HK-2 (cell line): ENCODE results near the gene FCRL6.

Experiments used
- DNase-seq: peaks from one replicate; pipeline ENCODE4 v3.0.0-alpha.2; 2018; ENCODE audit not compliant: unreplicated experiment

FCRL6 gene

DNA sequence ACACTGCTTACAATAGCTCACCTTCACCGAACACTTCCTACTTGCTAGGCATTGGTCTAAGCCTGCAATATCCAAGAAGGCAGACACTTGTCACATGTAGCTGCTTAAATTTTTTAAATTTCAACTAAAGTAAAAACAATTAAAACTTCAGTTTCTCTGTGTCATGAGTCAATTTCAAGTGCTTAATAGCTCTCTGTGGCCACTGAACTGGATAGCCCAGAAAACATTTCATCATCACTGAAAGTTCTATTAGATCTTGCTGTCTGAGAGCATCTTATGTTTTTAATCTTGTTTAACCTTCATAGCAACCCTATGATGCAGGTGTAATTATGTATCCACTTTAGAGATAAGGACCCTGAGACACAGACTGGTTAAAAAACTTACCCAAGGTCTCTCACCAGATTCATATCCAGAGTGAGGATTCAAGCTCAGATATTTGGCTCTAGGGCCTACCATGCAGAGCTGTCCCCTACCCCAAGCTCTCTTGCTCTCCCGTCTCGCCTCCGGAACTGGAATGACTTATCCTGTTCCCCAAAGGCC lies 2.6 kb upstream of the FCRL6 start:
- no peak for DNase-seq

DNA sequence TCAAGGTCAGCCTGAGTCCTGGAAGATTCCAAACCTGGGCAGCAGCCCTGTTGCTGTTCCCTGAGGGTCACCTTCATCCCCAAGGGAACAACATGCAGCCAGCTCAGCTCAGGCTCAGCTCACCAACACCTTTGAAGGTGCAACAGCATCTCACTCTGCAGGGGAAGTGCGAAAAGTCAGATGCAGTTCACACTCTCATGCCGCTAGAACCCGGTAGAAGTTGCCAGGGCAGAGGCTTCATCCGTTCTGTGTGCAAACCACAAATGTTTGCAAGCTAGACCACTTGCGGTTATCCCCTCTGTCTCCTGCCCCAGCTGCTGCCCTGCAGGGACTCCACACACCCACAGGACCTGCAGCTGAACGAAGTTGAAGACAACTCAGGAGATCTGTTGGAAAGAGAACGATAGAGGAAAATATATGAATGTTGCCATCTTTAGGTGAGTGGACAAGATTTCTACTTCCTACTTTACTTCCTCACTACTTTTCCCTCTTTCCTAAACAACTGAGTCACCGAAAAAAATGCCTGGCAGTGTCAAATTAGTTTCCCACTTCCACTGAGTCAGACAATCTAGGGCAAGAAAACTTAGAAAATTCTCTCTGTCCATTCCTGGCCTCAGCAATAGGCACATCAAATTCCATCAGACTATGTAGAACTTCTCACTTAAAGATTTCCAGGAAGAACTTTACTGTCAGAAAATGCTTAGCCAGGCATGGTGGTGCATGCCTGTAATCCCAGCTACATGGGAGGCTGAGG lies 1.8 kb upstream of the FCRL6 start:
- no peak for DNase-seq

DNA sequence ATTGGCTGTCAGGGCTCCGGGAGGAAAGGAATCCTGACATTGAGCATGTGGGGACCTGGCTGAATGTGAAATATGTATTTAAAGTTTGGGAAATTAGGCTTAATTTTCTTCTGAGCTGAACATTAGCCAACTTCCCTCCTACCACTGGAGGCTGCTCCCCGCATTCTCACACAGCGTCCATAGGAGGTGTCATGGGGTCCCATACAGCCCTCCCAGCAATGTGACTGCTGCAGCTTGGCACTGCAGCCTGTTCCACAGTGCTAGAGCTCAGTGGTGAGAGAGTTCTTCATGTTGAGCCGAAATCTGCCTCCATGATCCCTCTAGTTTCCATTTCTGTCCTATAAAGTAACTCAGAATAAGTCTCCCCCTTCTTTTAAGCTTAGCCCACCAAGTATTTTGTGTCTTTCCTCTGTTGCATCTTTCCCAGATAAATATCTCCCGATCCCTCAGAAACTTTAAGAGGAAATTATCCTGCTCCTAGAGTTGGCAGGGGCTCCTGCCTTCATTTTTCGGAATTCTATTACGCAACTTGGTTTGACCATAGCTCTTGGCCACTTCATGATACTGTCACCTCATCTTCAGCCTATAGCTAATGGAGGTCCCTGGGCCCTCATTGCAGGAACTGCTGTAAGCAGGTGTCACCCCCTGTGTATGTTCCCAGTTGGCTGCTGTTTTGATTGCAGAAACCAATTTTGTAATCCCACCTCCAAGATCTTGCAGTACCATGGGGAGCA lies 2.0 kb downstream of the FCRL6 start:
- no peak for DNase-seq

DNA sequence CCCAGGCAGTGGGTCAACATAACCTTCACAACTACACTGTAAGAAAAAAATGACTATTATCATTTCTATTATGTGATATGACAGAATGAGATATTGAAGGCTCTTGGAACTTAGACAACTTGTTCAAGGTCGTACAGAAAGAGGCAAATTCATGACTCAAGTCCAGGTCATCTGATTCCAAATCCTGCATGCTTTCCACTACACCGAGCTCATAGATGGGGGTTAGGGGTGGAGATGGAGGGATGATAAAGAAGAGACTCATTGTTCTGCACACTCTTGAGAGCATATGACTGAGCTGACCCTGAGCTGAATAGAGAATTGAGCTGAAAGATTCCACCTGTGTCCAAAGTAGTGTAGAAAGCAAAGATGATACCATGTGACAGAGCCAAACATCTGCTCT lies 2.8 kb downstream of the FCRL6 start:
- no peak for DNase-seq

DNA sequence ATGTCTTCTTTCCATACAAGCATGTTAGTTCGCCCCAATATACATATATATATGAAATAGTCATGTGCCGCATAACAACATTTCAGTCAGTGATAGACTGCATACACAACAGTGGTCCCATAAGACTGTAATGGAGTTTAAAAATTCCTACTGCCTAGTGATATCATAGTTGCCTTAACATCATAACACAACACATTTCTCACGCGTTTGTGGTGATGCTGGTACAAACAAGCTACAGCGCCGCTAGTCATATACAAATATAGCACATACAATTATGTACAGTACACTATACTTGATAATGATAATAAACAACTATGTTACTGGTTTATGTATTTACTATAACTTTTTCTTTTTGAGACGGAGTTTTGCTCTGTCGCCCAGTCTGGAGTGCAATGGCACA lies 13.8 kb downstream of the FCRL6 start:
- DNase-seq, result no peak

DNA sequence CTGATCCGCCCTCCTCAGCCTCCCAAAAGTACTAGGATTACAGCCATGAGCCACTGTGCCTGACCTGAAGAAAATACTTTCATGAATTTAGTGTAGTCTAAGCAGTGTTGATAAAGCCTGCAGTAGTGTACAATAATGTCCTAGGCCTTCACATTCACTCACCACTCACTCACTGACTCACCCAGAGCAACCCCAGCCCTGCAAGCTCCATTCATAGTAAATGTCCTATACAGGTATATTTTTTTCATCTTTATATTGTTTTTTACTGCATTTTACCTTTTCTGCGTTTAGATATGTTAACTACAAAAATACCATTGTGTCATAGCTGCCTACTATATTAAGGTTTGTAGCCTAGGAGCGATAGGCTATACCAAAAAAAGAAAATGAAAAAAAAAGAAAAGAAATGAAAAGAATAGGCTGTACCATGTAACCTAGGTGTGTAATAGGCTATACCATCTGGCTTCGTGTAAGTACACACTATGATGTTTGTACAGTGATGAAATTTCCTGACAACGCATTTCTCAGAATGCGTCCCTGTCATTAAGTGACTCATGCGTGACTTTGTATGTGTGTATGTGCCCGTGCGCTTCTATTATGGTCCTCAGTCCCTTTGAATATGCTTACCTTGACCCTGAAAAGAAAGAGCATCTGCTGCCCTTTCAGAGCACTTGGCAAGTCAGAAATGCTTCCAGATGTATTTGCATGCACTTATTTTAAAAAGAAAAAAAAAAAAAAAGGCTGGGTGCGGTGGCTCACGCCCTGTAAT lies 15.3 kb downstream of the FCRL6 start:
- no peak for DNase-seq

DNA sequence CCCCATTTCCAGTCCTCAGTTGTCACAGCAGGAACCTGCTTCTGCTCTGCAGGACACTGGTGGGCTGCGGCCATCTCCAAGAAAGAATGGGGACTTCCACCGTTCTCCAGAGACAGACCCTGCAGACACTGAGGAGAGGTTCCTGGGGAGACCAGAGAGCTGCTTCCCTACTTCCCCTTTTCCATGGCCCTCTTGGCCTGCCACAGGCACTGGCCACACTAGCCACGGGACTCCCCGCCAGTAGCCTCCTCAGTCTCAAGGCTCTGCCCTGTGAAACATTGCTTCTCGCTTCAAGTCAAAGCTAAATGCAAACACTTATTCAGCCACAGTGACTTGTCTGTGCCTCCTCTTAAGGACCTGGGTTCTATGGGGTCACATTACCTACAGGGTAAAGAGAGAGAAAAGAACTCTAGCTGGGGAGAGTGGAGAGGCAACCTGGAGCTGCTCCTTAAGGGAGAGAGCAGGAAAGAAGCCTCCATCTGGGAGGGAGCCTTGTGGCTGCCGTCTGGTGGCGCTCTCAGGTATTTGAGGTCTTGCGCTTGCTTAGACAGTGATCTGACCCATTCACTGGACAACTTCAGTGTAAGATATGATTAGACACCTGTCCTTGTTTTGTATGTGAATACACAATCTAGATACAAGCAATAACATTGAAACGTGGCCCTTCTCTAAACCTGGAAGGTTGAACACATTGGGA lies 19.2 kb downstream of the FCRL6 start:
- DNase-seq, result no peak

DNA sequence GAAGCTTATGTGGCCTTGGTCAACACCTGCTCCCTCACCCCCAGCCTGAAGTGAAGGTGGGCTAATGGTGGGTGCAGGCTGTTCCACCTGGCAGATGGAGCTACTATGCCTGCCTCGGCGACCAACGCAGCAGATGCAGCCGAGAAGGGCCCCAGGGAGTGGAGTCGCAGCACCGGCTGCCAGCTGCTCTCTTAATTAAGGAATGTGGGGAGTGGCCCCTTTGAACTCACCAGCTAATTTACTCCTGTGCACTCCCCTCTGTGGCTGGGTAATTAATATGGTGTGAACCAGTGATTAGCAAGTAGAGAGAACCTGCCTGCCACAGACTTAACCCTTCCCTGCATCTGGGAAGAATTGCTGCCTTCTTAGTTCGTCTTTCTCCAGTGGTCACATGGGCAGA lies 21.2 kb downstream of the FCRL6 start:
- no peak for DNase-seq

DNA sequence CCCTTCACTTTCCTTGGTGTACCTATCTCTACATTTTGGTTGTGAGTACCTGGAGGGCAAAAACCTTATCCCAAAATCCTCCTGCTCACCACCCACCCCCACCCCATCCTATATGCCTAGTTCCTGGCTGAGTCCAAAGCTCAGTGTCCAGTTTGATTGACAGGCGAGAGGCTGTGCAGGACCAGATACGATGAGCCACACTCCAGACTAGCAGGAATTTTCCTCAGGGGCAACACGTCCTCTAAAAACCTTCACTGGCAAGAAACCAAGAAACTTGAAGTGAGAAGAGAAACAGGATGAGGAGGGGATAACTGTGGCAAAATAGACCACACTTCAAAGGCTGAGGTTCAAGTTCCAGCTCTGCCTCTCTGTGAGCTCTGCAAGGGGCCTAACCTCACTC lies 23.4 kb downstream of the FCRL6 start:
- no peak for DNase-seq

DNA sequence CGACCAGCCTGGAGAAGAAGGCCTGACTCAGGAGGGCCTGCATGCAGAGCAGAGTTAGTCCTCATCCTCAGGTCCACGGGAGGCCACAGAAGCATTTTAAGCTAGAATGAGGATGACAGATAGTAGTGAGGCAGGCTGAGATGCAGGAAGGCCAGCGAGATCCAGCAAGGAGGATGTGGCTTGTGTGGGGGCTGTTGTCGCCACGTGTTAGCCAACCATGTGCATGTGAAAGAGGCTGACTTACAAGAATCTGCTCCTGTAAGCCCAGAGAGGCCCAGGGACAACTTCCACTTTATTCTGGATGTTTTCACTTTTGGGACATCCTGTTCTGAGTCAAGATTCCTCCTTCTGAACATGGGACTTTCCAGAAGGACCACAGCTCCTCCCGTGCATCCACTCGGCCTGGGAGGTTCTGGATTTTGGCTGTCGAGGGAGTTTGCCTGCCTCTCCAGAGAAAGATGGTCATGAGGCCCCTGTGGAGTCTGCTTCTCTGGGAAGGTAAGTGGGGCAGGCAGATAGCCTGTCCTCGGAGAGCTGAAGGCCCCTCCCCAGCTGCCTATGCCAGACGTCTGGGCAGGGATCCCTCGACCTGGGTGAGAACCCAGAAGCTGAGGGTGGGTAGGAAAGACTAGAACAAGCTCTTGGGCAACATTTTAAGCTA lies 24.4 kb downstream of the FCRL6 start, which contains the start of gene SLAMF8:
Gene SLAMF8, plus strand, starts transcription at position 433 of the 661 bp plus-strand sequence. Its CDS starts 26 bp downstream, at position 459.
- DNase-seq, result no peak

DNA sequence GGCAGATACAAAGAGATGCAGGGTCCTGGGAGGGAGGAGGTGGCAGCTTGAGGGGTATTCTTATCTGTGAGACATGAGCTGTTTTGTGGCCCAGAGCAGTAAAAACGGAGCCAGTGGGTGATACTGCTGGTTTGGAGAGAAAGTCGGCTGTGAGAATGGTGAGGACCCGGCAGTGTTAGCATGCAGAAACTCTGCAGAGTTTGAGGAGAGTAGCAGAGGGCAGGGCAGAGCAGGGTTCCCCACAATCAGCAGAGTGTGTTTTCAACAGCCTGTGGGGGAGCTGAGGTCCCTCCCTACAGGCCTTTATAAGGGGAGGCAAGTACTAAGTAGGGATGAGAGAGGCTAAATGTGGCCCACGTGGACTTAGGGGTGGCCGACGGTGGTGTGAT lies 24.9 kb downstream of the FCRL6 start:
- DNase-seq, result no peak

DNA sequence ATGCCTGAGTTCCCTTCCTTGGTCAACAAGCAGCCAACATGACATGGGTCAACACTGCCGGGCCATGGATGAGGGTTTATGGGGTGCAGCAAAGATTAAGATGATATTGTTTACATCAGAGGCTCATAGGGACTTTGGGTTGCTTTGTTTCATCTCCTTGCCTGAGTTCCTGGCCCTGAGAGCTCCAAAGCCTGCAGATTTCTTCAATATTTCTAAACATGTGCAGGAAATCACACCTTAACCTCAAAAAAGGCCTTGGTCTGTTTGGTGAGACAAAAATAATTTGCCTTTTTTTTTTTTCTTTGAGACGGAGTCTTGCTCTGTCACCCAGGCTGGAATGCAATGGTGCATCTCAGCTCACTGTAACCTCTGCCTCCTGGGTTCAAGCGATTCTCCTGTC lies 25.4 kb downstream of the FCRL6 start:
- DNase-seq, result no peak

DNA sequence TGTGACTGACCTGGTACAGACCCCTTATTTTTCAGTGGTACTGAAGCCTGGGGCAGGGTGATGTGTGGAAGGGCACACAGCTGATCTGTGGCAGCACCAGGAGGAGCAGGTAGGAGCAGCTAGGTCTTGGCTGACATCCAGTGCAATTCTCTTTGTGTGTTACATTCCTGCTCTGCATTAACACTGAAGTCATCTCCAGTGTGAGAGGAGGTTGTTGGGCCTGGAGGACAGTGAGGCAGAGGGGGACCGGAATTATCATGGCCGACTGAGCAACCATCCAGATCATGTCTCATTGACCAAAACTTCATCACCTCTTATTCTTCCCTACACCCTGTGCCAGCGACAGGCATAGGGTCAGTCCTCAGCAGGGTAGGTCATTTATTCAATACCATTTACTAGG lies 26.0 kb downstream of the FCRL6 start:
- no peak for DNase-seq

DNA sequence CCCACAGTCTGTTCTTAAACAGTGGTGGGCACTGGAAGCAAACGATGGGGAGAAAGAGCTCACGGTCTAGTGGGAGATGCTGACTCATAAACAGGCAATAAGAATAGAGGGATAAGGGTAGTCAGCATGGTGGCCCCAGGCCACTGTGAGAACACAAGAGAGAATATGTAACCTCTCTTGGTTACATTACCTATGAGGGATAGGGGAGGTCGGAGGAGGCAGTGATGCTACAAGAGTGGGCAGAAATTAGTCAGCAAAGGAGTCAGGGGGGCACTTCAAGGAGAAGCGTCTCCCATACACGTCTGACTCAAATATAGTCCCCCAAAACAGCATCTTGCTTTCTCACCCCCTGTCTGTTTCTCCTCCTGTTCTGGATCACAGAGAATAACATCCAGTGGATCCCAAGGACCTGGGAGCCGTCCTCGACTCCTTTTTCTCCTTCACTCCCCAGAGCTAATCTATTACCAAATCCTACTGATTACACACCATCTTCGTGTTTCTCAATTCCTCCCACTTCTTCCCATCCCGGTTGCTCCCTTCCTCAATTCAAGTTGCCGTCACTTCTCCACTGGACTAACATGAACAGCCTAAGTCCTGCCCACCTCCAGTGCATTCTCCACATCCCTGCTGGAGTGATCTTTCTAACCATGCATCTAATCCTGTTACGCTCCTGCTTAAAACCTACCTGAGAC lies 26.6 kb downstream of the FCRL6 start:
- DNase-seq, result no peak

DNA sequence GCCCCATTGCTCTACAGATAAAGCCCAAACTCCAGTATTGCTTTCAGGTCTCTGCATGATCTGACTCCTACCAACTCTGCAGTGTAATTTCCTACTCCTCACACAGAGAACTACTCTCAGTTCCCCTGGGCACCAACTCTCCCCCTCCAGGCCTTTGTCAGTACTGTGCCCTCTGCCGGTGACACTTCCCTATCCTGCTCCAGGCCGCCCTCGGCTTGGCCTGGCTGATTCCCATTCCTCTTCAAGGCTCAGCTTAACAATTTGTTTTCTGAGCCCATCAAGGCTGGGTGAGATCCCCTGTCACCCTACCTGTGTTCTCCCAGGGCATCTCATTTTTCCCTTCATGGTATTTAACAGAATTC lies 27.1 kb downstream of the FCRL6 start:
- no peak for DNase-seq

DNA sequence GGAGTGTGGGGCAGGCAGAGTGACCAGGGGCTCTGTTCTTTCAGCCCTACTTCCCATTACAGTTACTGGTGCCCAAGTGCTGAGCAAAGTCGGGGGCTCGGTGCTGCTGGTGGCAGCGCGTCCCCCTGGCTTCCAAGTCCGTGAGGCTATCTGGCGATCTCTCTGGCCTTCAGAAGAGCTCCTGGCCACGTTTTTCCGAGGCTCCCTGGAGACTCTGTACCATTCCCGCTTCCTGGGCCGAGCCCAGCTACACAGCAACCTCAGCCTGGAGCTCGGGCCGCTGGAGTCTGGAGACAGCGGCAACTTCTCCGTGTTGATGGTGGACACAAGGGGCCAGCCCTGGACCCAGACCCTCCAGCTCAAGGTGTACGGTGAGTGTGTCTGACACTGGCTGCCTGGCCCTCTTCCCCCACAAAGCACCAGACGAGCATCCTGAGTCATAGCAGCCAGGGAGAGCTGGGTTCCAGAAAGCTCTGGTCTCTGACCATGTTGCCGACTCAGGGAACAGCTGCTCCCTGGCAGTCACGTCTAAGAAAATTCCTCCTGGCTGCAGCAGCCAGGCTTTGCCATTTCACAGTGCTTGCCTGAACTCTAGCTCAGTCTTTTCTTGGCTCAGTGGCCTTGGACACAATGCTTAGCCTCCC lies 27.8 kb downstream of the FCRL6 start:
- no peak for DNase-seq

DNA sequence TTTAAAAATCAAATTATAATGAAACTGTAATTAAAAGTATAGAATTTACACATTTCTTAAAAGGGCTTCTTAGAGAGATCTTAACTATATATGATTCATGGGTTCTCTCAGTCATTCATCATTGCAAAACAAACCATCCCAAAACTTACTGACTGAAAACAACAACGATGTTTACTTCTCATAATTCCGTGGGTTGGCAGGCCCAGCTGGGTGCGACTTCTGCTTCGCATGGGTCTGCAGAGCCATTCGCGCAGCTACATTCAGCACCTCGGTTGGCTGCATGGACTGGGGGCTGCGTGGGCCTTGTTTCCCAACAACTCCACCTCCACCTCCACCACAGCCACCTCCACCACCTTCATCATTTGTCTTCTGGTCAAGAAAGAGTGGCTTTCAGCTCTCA lies 28.6 kb downstream of the FCRL6 start:
- DNase-seq, result no peak

DNA sequence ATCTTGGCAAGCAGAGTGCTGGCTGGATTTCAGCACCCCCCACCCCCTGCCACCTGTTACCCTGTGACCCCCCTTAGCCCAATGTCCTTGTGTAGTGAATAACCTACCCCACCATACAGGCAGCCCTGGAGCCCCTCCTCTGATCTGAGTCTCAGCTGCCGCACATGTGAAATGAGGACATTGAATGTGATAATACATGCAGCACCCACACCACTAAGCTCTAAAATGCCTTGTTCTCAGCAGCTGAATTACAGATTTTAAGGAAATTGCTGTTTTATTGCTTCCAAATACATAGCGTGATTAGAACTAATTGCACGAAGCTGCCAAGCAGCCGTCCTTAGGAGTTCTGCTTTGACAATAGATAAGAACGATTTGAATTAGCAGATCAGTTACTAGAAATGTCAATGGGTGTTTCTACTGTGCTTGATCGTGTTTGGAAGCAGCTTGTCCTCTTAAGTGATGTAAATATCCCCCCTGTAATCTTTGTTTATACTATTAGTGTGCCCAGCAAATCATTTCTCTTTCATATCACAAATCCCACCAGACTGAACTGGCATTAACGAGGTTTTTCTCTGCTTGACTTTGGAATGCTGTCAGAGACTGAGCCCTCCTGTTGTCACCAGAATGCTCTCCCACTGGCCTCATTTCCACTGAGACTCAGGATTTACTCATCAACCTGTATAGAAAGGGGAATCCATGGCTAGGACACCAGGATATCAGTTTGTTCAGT lies 29.4 kb downstream of the FCRL6 start:
- DNase-seq, result no peak

DNA sequence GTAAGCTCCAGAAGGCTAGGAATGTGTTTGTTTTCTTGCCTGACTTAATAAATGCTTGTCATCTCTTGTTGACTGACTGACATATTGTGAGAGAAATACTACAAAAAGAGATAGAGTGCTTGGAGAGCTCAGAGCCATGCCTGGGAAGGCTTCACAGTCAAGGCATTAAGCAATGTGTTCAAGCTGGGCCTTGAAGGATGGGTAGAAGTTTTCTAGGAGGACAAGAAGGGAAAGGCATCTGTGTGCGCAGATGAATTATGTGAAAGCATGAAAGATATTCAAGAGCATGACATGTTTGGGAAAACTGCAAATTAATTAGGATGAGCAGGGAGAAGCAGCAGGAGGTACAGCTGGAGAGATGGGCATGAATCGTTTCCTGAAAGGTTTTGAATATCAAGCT lies 30.1 kb downstream of the FCRL6 start:
- no peak for DNase-seq

DNA sequence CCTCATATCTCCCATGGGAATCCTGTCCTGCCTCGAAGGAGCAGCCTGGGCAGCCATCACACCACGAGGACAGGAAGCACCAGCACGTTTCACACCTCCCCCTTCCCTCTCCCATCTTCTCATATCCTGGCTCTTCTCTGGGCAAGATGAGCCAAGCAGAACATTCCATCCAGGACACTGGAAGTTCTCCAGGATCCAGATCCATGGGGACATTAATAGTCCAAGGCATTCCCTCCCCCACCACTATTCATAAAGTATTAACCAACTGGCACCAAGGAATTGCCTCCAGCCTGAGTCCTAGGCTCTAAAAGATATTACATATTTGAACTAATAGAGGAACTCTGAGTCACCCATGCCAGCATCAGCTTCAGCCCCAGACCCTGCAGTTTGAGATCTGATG lies 33.2 kb downstream of the FCRL6 start:
- DNase-seq, result no peak
